ENCODE results near the gene PARK7.
A peak's percentile ranks its signal among the peaks of the same experiment; 100 is the strongest.
"Not testable (repeated sequence)": the region's sequence is repeated elsewhere in the genome, so short reads cannot be mapped to it uniquely, and the experiment has no call there.

Gene PARK7

DNA sequence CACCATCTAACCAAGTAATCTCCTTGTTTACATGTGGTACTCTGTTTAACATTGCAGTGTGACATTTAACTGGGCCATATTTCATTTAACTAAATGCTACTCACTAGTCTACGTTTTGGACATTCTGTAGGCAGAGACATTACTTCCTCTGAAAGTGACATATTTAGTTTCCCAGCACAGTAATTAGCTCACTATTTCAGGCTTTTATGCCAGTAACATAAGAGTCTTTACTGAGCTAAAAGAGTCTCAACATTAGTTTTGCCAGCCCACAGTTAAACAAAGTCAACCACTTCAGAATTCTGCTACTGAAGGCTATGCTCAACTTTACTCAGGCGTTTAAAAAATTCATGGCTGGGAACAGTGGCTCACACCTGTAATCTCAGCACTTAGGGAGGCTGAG lies 18.3 kb upstream of the PARK7 start:
- DNase-seq (ENCODE audit: low read depth) = no peak

DNA sequence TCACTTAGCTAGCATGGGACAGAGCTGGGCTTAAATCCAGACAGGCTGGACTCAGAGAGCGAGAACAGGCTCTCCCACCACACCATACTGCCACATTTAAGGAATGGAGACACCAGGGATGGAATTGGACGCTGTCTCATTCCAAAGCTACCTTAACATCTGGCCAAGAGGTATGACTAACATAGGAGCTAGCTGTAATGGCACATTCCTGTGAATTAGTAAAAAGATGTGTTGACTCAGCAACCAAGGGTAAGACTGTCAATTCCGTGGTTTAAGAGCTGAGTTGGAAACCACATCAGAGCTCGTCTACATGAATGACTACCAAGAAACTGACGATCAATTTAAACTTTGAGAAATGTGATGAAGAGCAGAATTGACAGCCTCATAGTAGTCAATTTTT lies 12.6 kb upstream of the PARK7 start:
- peak; percentile 91 for DNase-seq (ENCODE audit: low read depth)

GRCh38 chr1:7952791-7953190 lies 8.7 kb upstream of the PARK7 start:
- DNase-seq (ENCODE audit: low read depth) = not testable (repeated sequence)

GRCh38 chr1:7953850-7954609 lies 7.5 kb upstream of the PARK7 start:
- DNase-seq (ENCODE audit: low read depth) = peak; percentile 48

DNA sequence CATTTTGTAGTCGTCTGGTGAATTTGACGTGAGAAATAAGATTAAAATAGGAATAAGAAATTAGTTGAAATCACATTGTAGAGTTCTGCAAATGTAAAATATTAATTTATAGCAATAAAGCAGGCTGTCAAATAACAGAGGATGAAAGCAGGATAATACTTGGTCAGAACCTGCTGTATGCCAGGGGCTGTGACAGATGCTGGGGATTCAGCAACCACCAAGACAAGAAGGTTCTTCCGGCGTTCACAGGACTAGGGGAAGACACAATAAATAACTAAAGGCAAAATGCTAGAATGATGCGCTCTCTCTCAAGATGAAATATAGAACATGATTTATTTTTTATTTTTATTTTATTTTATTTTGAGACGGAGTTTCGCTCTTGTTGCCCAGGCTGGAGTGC lies 6.8 kb upstream of the PARK7 start:
- DNase-seq (ENCODE audit: low read depth) = no peak

DNA sequence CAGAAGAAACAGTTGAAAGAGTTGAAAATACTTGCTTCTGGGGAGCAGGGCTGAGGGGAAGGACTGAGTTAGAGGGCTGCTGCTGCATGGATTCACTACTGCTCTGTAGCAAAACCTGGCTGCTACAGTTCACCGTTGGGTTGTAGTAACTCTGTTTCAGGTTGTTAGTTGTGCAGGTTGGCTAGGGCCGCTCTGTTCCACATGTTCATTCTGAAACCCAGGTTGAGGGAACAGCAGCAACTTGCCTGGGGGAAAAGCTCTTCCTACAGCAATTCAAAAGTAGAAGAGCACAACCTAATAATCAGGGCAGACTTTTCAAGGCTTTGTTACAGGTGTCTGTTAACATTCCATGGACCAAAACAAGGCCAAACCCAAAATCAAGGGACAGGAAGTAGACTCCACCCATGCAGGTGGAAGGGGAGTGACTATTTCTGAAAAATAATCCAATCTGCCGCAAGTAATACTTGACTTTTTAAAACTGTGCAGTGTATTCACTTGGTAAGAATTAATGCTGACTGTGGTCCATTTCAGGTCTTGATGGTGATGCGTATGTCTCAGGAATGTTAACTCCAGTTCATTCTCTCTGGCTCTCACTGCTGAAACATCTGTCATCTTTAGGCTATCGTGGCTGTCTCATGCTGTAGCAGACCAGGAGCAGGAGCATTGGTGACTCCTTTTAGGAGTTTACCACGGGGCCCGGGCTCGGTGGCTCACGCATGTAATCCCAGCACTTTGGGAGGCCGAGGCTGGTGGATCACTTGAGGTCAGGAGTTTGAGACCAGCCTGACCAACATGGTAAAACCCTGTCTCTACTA lies 5.1 kb upstream of the PARK7 start:
- DNase-seq (ENCODE audit: low read depth) = peak; percentile 50

- DNase-seq (ENCODE audit: low read depth) = no peak
These were observed 1.3 kb upstream of the PARK7 start for GRCh38 chr1:7960165-7960564.

DNA sequence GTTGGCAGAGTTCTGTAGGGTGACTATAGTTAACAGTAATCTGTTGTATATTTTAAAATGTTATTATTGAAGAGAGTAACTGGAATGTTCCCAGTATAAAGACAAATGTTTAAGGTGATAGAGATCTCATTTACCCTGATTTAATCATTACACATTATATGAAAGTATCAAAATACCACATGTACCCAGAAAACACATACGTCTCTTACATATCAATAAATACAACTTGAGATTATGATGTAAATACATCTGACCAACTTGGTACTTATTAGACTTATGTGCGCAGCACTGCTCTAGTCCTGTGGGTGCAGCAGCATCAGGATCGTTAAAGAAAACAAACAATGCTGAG lies 670 bp upstream of the PARK7 start:
- no peak for DNase-seq (ENCODE audit: low read depth)

DNA sequence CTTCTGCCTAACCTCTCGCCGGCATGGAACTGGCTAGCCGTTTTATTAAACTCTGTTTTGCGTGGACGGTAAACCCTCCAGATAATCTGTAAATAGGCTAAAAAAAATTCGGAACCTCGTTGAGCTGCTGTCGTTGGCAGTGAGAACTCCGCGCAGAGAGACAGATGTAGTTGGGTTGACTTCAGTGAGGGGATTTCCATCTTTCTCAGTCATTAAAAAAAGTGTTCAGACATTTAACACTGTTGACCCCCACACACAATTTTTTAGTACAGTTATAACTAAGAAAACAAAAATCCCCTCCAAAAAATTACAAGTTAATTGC lies 464 bp downstream of the PARK7 start:
- peak; percentile 30 for DNase-seq (ENCODE audit: low read depth)

GRCh38 chr1:7962636-7963377 lies 1.3 kb downstream of the PARK7 start:
- no peak for DNase-seq (ENCODE audit: low read depth)

DNA sequence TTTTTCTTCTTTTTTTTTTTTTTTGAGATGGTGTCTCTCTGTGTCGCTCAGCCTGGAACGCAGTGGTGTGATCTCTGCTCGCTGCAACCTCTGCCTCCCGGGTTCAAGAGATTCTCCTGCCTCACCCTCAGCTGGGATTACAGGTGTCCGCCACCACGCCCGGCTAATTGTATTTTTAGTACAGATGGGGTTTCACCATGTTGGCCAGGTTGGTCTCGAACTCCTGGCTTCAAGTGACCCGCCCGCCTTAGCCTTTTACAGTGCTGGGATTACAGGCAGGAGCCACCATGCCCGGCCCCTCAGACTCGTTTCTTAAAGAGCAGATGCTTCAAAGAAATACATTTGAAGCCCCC lies 1.8 kb downstream of the PARK7 start:
- not testable (repeated sequence) for DNase-seq (ENCODE audit: low read depth)

DNA sequence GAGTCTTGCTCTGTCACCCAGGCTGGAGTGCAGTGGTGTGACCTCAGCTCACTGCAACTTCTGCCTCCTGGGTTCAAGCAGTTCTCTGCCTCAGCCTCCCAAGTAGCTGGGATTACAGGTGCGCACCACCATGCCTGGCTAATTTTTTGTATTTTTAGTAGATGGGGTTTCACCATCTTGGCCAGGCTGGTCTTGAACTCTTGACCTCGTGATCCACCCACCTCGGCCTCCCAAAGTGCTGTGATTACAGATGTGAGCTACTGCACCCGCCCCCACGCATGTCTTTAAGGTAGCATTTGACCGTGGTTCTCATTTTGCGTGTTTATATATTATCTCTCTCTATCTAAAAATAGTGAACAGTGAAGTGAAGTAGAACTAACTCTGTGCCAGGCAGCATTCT lies 2.3 kb downstream of the PARK7 start:
- not testable (repeated sequence) for DNase-seq (ENCODE audit: low read depth)

DNA sequence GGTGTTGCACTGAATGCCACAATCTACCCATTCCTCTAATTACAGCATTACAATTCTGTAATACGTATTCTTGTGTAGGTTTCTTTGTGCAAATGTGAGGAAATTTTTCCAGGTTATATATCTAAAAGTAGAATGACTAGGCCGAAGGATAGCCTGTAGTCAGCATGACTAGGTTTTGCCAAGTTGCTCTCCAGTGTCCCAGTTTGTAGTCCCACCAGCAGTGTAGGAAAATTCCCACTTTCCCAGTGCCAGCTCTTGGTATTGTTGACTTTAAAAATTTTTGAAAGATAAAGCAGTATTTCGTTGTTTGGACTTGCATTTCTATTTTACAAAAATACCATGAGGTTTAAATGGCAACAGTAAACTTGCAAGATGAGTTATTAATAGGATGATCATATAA lies 3.0 kb downstream of the PARK7 start:
- no peak for DNase-seq (ENCODE audit: low read depth)

DNA sequence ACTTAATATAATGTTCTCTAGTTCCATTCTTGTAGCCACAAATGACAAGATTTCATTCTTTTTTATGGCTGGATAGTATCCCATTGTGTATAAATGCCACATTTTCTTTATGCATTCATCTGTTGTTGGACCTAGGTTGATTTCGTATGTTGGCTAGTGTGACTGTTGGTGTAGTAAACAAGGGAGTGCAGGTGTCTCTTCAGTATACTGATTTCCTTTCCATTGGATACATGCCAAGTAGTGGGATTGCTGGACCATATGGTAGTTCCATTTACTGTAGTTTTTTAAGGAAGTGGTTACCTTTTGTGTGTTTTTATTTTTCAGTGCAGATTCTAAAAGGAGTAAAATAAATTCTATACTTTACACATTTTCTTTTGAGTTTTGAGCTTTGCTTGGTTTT lies 5.7 kb downstream of the PARK7 start:
- DNase-seq (ENCODE audit: low read depth) = no peak

DNA sequence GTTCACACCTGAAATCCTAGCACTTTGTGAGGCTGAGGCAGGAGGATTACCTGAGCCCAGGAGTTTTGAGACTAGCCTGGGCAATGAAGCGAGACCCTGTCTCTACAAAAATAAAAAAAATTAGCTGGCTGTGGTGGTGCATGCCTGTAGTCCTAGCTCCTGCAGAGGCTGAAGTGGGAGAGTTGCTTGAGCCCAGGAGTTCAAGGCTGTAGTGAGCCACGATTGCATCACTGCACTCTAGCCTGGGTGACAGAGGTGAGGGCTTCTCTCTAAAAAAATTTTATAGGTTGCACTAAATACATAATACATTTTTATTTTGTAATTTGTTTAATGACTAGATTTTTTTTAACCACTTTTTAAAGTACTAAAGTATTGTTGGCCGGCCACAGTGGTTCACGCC lies 6.1 kb downstream of the PARK7 start:
- DNase-seq (ENCODE audit: low read depth) = no peak

- no peak for DNase-seq (ENCODE audit: low read depth)
These were observed 8.7 kb downstream of the PARK7 start for GRCh38 chr1:7970246-7970645.

- no peak for DNase-seq (ENCODE audit: low read depth)
These were observed 9.5 kb downstream of the PARK7 start for GRCh38 chr1:7971024-7971423.

DNA sequence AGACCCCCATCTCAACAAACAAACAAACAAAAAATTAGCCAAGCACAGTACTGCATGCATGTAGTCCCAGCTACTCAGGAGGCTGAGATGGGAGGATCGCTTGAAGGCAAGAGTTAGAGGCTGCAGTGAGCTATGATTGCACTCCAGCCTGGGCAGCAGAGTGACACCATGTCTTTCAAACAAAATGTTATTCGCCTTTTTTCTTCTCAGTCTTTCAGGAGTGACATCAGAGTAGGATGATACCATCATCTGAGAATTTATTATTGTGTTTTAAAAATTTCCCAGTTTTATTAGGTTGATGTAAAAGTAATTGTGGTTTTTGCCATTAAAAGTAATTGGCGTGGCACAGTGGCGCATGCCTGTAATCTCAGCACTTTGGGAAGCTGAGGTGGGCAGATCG lies 10.8 kb downstream of the PARK7 start:
- no peak for DNase-seq (ENCODE audit: low read depth)

- no peak for DNase-seq (ENCODE audit: low read depth)
These were observed 11.6 kb downstream of the PARK7 start for GRCh38 chr1:7973086-7973485.

DNA sequence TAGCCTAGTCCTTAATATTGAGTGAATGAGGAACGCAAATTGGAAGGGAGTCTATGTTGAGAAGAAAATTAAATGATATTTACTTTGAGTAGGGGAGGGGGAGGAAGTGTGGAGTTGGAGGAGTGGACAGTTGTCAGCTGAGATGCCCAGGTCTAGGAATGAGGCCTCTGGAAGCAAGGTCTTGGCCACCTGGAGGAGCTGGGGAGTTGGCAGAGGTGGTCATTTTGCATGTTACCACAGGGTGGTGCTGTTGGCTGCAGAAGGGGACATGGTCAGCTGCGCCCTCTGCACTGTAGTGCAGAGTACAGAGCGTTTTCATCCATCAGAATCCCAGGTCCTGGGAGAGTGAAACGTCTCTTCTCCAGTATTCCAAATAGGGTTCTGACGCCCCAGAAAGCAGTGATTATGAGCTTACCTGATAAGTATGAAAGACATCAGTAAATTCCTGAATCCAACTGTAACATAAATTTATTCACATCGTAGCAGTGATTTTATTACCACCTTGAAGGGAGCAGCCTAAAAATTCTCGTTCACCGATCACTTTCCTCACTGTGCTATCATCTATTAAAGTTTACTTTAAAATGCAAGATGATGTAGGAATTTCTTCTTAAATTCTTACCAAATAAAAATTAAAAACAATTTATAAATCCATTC lies 13.8 kb downstream of the PARK7 start:
- DNase-seq (ENCODE audit: low read depth) = peak; percentile 36

- no peak for DNase-seq (ENCODE audit: low read depth)
These were observed 19.5 kb downstream of the PARK7 start for GRCh38 chr1:7980984-7981383.

GRCh38 chr1:7983086-7983778 lies 21.7 kb downstream of the PARK7 start:
- DNase-seq (ENCODE audit: low read depth) = no peak

All from HS-5 (cell line).